K562 (cell line): Measurements from ENCODE around the gene CIP2A. TPM values are rescaled to one million over a fixed set of nuclear protein-coding genes. Genes with fewer than 3 reads are reported as not detected.

ENCODE experiments used
- ATAC-seq: fragments of 200-7000 bp; cut with Tn5 transposase; 3 replicates; pipeline ENCODE4 v1.9.1; 2020; ENCODE audit warnings: moderate library complexity
- BruUV-seq: library from RNA; stranded (reverse); fragments of 400-500 nt; replicated peaks from 2 replicates; lab custom pipeline; 2021; lab: Mats Ljungman, UMichigan
- CTCF ChIA-PET: fragments of 300-600 bp; formaldehyde crosslinking; extraction: SDS; loops from one replicate; lab custom pipeline; 2021; ENCODE audit warnings: low intra/inter-chr PET ratio; lab: Yijun Ruan, JAX
- POLR2A ChIA-PET: fragments of 300-600, 350-650 bp; sonication (Branson Sonifier 250); formaldehyde crosslinking; extraction: SDS; loops from one replicate; lab custom pipeline; 2021; ENCODE audit warnings: antibody characterized with exemption, inconsistent platforms; lab: Yijun Ruan, JAX
- DNase-seq, 4 experiments: peaks; one replicate each; pipeline versions ENCODE4 v3.0.0 to v3.0.0-alpha.2; 2011 to 2018; ENCODE audit warnings: low spot score in 3 of 4, mixed read lengths in 3 of 4; ENCODE audit errors: extremely low read depth in 1 of 4
- FAIRE-seq: peaks from 2 replicates; lab custom pipeline; 2011; peaks lifted over from hg19 to GRCh38; lab: Jason Lieb, UNC
- H2AFZ ChIP-seq: 2 replicates; pipeline ENCODE4 v1.6.0; 2011; ENCODE audit warnings: low read depth, low read length, control low read depth, inconsistent platforms
- H3K27ac ChIP-seq: fragments of 200-600 bp; 3 replicates; pipeline ENCODE4 v1.8.0; 2011; ENCODE audit warnings: low read depth, mild to moderate bottlenecking, control low read depth, inconsistent platforms, low read length, moderate library complexity, mixed read lengths; ENCODE audit errors: extremely low read depth
- H3K27me3 ChIP-seq, 2 experiments: fragments of 300-600 bp in 1 of 2; 2 replicates in 1 of 2; 3 replicates in 1 of 2; pipeline versions ENCODE4 v1.6.0 to v1.8.0; 2011; ENCODE audit warnings: inconsistent platforms in 2 of 2, low read length in 2 of 2, mild to moderate bottlenecking in 1 of 2, mixed read lengths in 1 of 2, moderate library complexity in 1 of 2; ENCODE audit not compliant: control insufficient read depth in 2 of 2, insufficient read depth in 2 of 2
- H3K36me3 ChIP-seq: fragments of 300-600 bp; 3 replicates; pipeline ENCODE4 v1.8.0; 2011; ENCODE audit warnings: mild to moderate bottlenecking, low read length, inconsistent platforms; ENCODE audit not compliant: control insufficient read depth, insufficient read depth
- H3K4me1 ChIP-seq, 2 experiments: fragments of 200-600 bp in 1 of 2; replicated peaks in 1 of 2; 2 replicates in 1 of 2; 3 replicates in 1 of 2; pipeline versions ENCODE4 v1.5.1 to v1.8.0; 2011; ENCODE audit warnings: inconsistent platforms in 2 of 2, low read length in 2 of 2, mild to moderate bottlenecking in 1 of 2, mixed read lengths in 1 of 2, moderate library complexity in 1 of 2; ENCODE audit not compliant: control insufficient read depth in 2 of 2, insufficient read depth in 2 of 2
- H3K4me2 ChIP-seq: 2 replicates; pipeline ENCODE4 v1.6.1; 2011; ENCODE audit warnings: low read length, control low read depth, inconsistent platforms, mixed read lengths; ENCODE audit not compliant: insufficient read depth
- H3K4me3 ChIP-seq: fragments of 200-600 bp; sonication (generic), shearing (Covaris generic); 2 replicates; pipeline ENCODE4 v1.5.1; 2016; ENCODE audit warnings: control low read depth, inconsistent platforms
- H3K79me2 ChIP-seq: fragments of 200-600 bp; 3 replicates; pipeline ENCODE4 v1.8.0; 2011; ENCODE audit warnings: low read length, inconsistent platforms; ENCODE audit not compliant: control insufficient read depth, insufficient read depth
- H3K9ac ChIP-seq, 2 experiments: 2 replicates each; pipeline versions ENCODE4 v1.6.0 to v1.6.1; 2011; ENCODE audit warnings: low read depth in 2 of 2, low read length in 2 of 2, control low read depth in 1 of 2, inconsistent platforms in 1 of 2, mild to moderate bottlenecking in 1 of 2, mixed read lengths in 1 of 2; ENCODE audit not compliant: insufficient read depth in 1 of 2
- H3K9me1 ChIP-seq: one replicate; pipeline ENCODE4 v1.6.0; 2011; ENCODE audit warnings: inconsistent platforms, mild to moderate bottlenecking, low read length, moderate library complexity; ENCODE audit not compliant: control insufficient read depth, insufficient read depth
- H3K9me3 ChIP-seq: replicated peaks from 2 replicates; pipeline ENCODE4 v1.5.1; 2011; ENCODE audit warnings: low read depth, low read length, inconsistent platforms; ENCODE audit not compliant: control insufficient read depth, insufficient read depth
- H4K20me1 ChIP-seq: replicated peaks from 2 replicates; pipeline ENCODE4 v1.6.1; 2011; ENCODE audit warnings: low read length, inconsistent platforms, mixed read lengths; ENCODE audit not compliant: control insufficient read depth, insufficient read depth
- CEBPG ChIP-seq, 3 experiments: fragments of 200-800 bp in 1 of 3; sonication (Bioruptor generic) in 1 of 3; sonication (generic) in 1 of 3; formaldehyde crosslinking in 1 of 3; IDR thresholded peaks in 2 of 3; conservative IDR thresholded peaks in 1 of 3; 2 replicates each; pipeline versions ENCODE4 v1.6.1 to v1.8.0; 2016 to 2022; ENCODE audit warnings: missing compliant biosample characterization in 2 of 3, missing genetic modification characterization in 2 of 3, mild to moderate bottlenecking in 1 of 3, missing genetic modification reagents in 1 of 3
- CHCHD3 ChIP-seq: fragments of 250-450 bp; sonication (Bioruptor Pico); IDR thresholded peaks from 2 replicates; pipeline ENCODE4 v2.1.2; 2022; ENCODE audit warnings: mild to moderate bottlenecking
- HDAC8 ChIP-seq: fragments of 450-650 bp; IDR thresholded peaks from 2 replicates; pipeline ENCODE4 v1.6.1; 2016; ENCODE audit warnings: mild to moderate bottlenecking, missing genetic modification characterization, moderate library complexity, missing compliant biosample characterization
- LCOR ChIP-seq: sonication (generic); formaldehyde crosslinking; IDR thresholded peaks from 2 replicates; pipeline ENCODE4 v1.8.0; 2022; ENCODE audit warnings: mild to moderate bottlenecking, missing genetic modification reagents
- MTA3 ChIP-seq: fragments of 450-650 bp; formaldehyde crosslinking; IDR thresholded peaks from 2 replicates; pipeline ENCODE4 v1.6.1; 2017; ENCODE audit warnings: mild to moderate bottlenecking, borderline replicate concordance
- NFE2 ChIP-seq: IDR thresholded peaks from 2 replicates; pipeline ENCODE4 v1.6.1; 2014; ENCODE audit warnings: antibody characterized with exemption, low read depth
- RUNX1 ChIP-seq: sonication (generic); IDR thresholded peaks from 2 replicates; pipeline ENCODE4 v1.6.1; 2016; ENCODE audit warnings: antibody characterized with exemption, low read depth
- SREBF1 ChIP-seq: fragments of 150-350 bp; IDR thresholded peaks from 2 replicates; pipeline ENCODE4 v1.6.1; 2014; ENCODE audit warnings: antibody characterized with exemption, low read depth, low read length, borderline replicate concordance
- TFAM ChIP-seq: fragments of 250-450 bp; sonication (Bioruptor Pico); conservative IDR thresholded peaks from 2 replicates; pipeline ENCODE4 v1.5.0; 2021; ENCODE audit warnings: mild to moderate bottlenecking, moderate library complexity
- ZBED1 ChIP-seq: IDR thresholded peaks from 2 replicates; pipeline ENCODE4 v1.6.1; 2014
- ZNF263 ChIP-seq: sonication (generic); formaldehyde crosslinking; IDR thresholded peaks from 2 replicates; pipeline ENCODE4 v1.8.0; 2022; ENCODE audit warnings: mild to moderate bottlenecking, missing genetic modification reagents, borderline replicate concordance
- WGBS: fragments of 100-300 bp; shearing (Covaris generic); methylation state at CpG from one replicate; pipeline ENCODE4 v1.1.6; 2016; ENCODE audit warnings: low coverage, mixed read lengths; ENCODE audit not compliant: insufficient coverage; ENCODE audit errors: missing lambda C conversion rate; 5-methylcytosine and 5-hydroxymethylcytosine counted together
- in situ Hi-C: fragments of 300-500 bp; cut with MboI; formaldehyde crosslinking; loops from 4 replicates; pipeline ENCODE4 v1.15.0; 2018; ENCODE audit warnings: inconsistent platforms, mixed read lengths
- intact Hi-C: fragments of 100-400 bp; cut with micrococcal nuclease; formaldehyde crosslinking; loops from 2 replicates; pipeline ENCODE4 v1.14.2; 2022
- polyA plus RNA-seq, 8 experiments: library from polyadenylated mRNA; depleted of rRNA in 4 of 8; stranded (reverse) in 5 of 8; unstranded in 3 of 8; fragments of >200 nt; fragmentation: Nextera tagmentation in 2 of 8; fragmentation: Illumina TruSeq in 1 of 8; extraction: Ambion mirVana in 2 of 8; extraction: Trizol in 1 of 8; gene quantifications; 2 replicates each; pipeline versions ENCODE4 v1.2.1 to v1.2.3, GENCODE V29; 2011 to 2014; ENCODE audit warnings: inconsistent platforms in 1 of 8, missing spikeins in 1 of 8
- total RNA-seq, 7 experiments: library from RNA; depleted of rRNA in 6 of 7; stranded (reverse); fragments of >200 nt in 6 of 7; fragmentation: Illumina TruSeq in 2 of 7; extraction: Trizol in 2 of 7; gene quantifications; 2 replicates each; pipeline versions ENCODE4 v1.2.1 to v1.2.3, GENCODE V29; 2011 to 2021; ENCODE audit warnings: low replicate concordance in 1 of 7

Gene CIP2A
- total and polyA plus RNA-seq, 9 of the 15 experiments (the other 6 are each of a cell fraction or from before 2014, with no cell fraction given) = 10.5 to 41.7 (median 31.5) TPM

DNA sequence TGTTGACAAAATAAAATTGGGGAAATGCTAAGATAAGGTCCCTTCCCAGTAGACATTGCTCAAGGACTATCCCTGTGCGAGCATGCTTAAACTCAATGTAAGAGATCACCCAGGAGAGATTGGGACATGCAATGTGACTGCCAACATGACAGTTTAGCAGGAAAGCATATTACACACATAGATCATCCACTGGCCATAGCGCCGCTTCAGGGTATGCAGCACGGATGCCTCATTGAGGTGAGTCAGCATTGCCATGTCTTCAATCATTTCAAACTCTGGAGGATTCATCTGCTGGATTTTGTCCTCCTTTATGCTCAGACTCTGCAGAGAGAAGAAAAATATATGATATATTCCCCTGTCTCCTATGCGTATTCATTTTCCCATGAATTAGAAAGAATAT, 87.7 kb downstream of the CIP2A start:
- 3% methylated on average over 5 of the region's 5 CpGs for WGBS
- BruUV-seq = no TSS peak
- H2AFZ ChIP-seq = no peak overlapping the region

DNA sequence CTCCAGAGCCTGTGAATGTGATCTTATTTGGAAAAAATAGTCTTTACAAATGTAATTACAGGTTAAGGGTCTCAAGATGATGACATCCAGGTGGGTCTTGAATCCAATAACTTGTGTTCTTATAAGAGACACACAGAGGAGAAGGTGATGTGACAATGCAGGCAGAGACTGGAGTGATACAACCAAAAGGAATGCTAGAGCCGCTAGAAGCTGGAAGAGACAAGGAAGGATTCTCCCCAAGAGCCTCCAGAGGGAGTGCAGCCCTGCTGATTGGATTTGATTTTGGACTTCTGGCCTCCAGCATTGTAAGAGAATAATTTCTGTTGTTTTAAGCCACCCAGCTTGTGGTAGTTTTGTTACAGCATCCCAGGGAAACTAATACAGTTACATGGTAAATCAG, 88.5 kb downstream of the CIP2A start:
- ChIA-PET CTCF (no interaction called here), POLR2A (no interaction called here)
- no TSS peak for BruUV-seq
- 0% methylated on average over 1 of the region's 1 CpG for WGBS
- Histone ChIP-seq H3K9ac (no peak overlapping the region), H3K4me2 (no peak overlapping the region), H3K36me3 (no peaks in the 10 kb centered on the region), H3K4me1 (no peaks in the 10 kb centered on the region), H3K4me3 (no peak overlapping the region), H4K20me1 (no peaks in the 10 kb centered on the region), H3K79me2 (no peaks in the 10 kb centered on the region), H3K9me3 (no peaks in the 10 kb centered on the region), H3K27me3 (no peaks in the 10 kb centered on the region), H3K27ac (no peak overlapping the region), H2AFZ (no peak overlapping the region), H3K9me1 (no peaks in the 10 kb centered on the region)
- DNase-seq (no peak), FAIRE-seq (no peak), ATAC-seq (no peak)
- in situ Hi-C loops = no loop called here
- no peak for TF ChIP-seq LCOR (CRISPR knock-in tag)
- TF ChIP-seq CEBPG (CRISPR knock-in tag; IDR thresholded peaks at IDR 0.05) = no peak
- no peak for TF ChIP-seq CEBPG (tag; conservative IDR thresholded peaks at IDR 0.05 in 1 of 2, IDR thresholded peaks at IDR 0.05 in 1 of 2)
- TF ChIP-seq RUNX1 = no peak
- no peak for TF ChIP-seq CHCHD3 (CRISPR knock-in tag)
- no peak for TF ChIP-seq SREBF1
- no peak for TF ChIP-seq MTA3
- intact Hi-C loops = no loop called here

More for the DNA sequence above, 87.7 kb downstream of the CIP2A start:
- no peak overlapping the region for H3K4me3 ChIP-seq
- TF ChIP-seq HDAC8 (tag) (no peak), ZNF263 (CRISPR knock-in tag) (no peak), NFE2 (0 out of 2 replicates have a peak, but pooled peaks have one; percentile 6), TFAM (no peak), ZBED1 (no peak)
- H3K9ac ChIP-seq = no peak overlapping the region
- no peaks in the 10 kb centered on the region for H3K27me3 ChIP-seq
- H3K79me2 ChIP-seq = no peaks in the 10 kb centered on the region
- in situ Hi-C loops (no loop called here), intact Hi-C loops (no loop called here)
- no peaks in the 10 kb centered on the region for H3K4me1 ChIP-seq
- H3K4me2 ChIP-seq = no peak overlapping the region
- H4K20me1 ChIP-seq = no peaks in the 10 kb centered on the region
- no peaks in the 10 kb centered on the region for H3K9me3 ChIP-seq
- ATAC-seq = no peak
- H3K27ac ChIP-seq = no peak overlapping the region
- DNase-seq = no peak
- ChIA-PET POLR2A (no interaction called here), CTCF (no interaction called here)
- H3K36me3 ChIP-seq = no peaks in the 10 kb centered on the region
- H3K9me1 ChIP-seq = no peaks in the 10 kb centered on the region
- no peak for FAIRE-seq
